Measurements from ENCODE around the gene SLC25A39.

The SLC25A39 gene

GRCh38 chr17:44287651-44288050 lies 37.0 kb downstream of the SLC25A39 start:
- no peak for DNase-seq (ENCODE audit: low read depth)
- H3K4me3 ChIP-seq (ENCODE audit: low read depth, low read length), result no peak overlapping the region
- TF ChIP-seq CTCF (IDR thresholded peaks at IDR 0.05; ENCODE audit: low read depth, low read length, missing control alignments), result no peak

GRCh38 chr17:44284024-44284400 lies 40.6 kb downstream of the SLC25A39 start:
- no peak for TF ChIP-seq CTCF (IDR thresholded peaks at IDR 0.05; ENCODE audit: low read depth, low read length, missing control alignments)
- DNase-seq (ENCODE audit: low read depth), result no peak
- H3K4me3 ChIP-seq (ENCODE audit: low read depth, low read length), result no peak overlapping the region

- no peak for TF ChIP-seq CTCF (IDR thresholded peaks at IDR 0.05; ENCODE audit: low read depth, low read length, missing control alignments)
- DNase-seq (ENCODE audit: low read depth), result no peak
Measured at GRCh38 chr17:44283344-44284023, 41.1 kb downstream of the SLC25A39 start.

GRCh38 chr17:44282264-44282663 lies 42.4 kb downstream of the SLC25A39 start:
- H3K4me3 ChIP-seq (ENCODE audit: low read depth, low read length), result no peak overlapping the region
- TF ChIP-seq CTCF (IDR thresholded peaks at IDR 0.05; ENCODE audit: low read depth, low read length, missing control alignments), result no peak
- no peak for DNase-seq (ENCODE audit: low read depth)

More at GRCh38 chr17:44283344-44284023, 41.1 kb downstream of the SLC25A39 start:
- no peak overlapping the region for H3K4me3 ChIP-seq (ENCODE audit: low read depth, low read length)

- no peak for DNase-seq (ENCODE audit: low read depth)
- no peak for TF ChIP-seq CTCF (IDR thresholded peaks at IDR 0.05; ENCODE audit: low read depth, low read length, missing control alignments)
- no peak overlapping the region for H3K4me3 ChIP-seq (ENCODE audit: low read depth, low read length)
Measured at GRCh38 chr17:44281570-44281969, 43.1 kb downstream of the SLC25A39 start.

GRCh38 chr17:44280392-44280937 lies 44.2 kb downstream of the SLC25A39 start:
- TF ChIP-seq CTCF (IDR thresholded peaks at IDR 0.05; ENCODE audit: low read depth, low read length, missing control alignments), result no peak
- no peak overlapping the region for H3K4me3 ChIP-seq (ENCODE audit: low read depth, low read length)
- DNase-seq (ENCODE audit: low read depth), result no peak

Data from GM12864 (cell line).